ENCODE measurements around the gene RHBDL1.

RHBDL1 gene

DNA sequence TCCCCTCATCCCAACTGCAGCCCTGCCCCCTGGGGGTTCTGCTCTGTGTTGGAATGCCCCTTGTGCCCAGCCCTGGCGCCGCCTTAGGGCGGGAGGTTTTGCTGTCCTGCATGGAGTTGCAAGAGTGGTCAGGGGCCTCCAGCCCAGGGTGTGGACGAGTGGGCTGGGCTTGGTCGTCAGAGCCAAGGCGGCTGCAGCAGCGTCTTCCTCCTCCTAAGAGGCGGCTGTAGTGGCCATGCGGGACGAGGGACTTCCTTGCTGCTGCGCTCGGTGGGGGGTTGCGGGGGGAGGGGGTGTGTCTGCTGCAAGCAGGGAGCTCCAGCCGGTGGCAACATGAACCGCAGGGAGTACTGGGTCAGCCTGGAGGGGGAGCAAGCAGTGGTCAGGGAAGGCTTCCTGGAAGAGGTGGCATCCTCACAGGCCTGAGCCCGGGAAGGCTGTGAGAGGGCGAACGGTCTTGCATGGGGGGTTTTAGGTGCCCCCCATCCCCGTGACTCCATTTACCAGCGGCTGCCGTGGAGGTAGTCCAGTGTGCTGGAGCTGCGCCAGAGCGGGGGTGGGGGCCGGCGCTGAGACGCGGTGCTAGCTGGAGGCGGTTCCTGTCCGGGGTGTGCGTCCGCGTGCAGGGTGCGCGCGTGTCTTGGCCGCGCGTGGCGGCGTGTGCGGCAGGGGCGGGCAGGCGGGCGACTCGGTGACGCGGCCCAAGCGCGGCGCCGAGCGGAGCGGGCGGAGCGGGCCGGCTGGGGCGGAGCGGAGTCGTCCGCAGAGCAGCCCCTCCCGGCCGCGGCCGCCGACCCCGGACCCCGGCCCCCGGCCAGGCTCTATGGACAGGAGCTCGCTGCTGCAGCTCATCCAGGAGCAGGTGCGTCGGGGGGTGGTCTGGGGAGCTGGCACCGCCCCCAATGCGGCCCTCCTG is at the start of gene RHBDL1:
TSS of gene RHBDL1 (plus strand) at position 704 of the 916 bp plus-strand sequence. CDS start at position 824, 120 bp downstream.
- no peak for DNase-seq

DNA sequence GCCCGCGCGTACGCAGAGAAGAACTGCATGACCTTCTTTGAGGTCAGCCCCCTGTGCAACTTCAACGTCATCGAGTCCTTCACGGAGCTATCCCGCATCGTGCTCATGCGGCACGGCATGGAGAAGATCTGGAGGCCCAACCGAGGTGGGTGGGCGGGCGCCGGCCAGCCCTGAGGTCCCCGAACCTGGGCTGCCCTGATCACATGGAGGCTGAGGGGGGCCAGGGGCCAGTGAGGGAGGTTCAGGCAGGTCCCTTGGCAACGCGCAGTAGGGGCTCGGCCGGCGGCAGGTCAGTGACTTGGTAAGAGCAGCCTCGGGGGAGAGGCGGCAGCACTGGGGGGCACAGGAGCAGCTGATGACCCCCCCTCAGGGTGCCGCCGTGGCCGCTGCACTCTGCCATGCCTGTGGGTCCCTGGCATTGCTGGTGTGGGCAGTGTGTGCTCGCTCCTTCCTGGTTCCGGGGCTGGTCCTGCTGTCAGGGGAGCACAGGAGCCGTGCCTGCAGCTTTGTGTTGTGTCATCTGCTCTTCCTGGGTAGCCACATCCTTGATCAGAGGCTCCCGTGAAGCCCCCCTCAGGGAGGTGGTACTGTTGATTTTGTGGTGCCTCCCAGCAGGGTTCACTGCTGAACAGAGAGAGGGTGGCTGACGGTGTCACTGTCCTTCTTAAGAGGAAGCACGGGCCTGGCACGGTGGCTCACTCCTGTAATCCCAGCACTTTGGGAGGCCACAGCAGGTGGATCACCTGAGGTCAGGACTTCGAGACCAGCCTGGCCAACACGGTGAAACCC is 49.3 kb upstream of the RHBDL1 start:
- no peak for DNase-seq

DNA sequence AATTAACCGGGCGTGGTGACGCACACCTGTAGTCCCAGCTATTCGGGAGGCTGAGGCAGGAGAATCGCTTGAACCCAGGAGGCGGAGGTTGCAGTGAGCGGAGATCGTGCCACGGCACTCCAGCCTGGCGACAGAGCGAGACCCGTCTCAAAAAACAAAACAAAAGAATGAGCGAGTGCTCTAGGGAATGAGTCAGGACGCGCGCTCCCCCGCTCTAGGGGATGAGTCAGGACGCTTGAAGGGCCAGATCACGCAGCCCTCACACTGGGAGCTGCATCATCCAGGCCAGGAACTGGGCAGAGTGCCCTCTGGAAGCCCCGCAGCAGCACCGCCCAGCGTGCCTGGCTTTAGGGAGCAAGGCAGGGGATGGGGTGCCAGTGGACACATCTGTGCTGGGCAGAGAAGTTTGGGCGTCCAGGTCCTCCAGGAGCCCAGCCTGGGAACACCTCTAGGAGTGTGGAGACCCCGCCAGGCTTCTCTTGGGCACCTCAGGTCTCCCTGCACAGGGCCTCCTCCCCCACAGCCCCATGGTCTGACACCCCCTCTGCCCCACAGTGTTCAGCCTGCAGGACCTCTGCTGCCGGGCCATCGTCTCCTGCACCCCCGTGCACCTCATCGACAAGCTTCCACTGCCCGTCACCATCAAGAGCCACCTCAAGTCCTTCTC is 48.6 kb upstream of the RHBDL1 start:
- no peak for DNase-seq

DNA sequence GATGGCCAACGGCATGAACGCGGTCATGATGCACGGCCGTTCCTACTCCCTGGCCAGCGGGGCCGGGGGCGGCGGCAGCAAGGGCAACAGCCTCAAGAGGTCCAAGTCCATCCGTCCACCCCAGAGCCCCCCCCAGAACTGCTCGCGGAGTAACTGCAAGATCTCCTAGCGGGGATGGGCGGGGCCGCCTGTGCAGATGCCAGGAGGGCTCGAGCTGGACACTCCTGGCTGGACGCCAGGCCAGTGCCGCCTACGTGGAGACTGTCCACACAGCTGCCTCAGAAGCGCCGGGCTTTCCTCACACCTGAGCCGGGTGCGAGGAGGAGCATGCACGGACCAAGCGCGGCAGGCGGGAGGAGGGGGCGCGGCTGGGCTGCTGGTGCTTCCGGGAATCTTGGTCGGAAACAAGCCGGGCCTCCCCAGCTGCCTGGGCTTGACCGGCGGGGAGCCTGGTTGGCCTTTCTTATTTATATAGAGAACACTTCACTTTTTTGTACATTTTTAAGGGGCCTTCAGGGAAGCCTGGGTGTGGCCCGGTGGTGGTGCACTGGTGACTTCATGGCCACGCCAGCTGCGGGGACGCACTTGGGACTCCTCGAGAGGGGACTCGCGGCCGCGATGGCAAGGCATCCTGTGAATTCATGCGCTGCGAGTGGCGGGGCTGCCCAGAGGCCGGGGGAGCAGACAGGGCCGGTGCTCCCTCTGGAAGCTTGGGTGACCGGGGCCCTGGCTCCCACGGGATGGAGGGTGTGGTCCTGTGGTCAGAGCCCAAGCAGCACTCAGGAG is 47.8 kb upstream of the RHBDL1 start:
- DNase-seq, result no peak

DNA sequence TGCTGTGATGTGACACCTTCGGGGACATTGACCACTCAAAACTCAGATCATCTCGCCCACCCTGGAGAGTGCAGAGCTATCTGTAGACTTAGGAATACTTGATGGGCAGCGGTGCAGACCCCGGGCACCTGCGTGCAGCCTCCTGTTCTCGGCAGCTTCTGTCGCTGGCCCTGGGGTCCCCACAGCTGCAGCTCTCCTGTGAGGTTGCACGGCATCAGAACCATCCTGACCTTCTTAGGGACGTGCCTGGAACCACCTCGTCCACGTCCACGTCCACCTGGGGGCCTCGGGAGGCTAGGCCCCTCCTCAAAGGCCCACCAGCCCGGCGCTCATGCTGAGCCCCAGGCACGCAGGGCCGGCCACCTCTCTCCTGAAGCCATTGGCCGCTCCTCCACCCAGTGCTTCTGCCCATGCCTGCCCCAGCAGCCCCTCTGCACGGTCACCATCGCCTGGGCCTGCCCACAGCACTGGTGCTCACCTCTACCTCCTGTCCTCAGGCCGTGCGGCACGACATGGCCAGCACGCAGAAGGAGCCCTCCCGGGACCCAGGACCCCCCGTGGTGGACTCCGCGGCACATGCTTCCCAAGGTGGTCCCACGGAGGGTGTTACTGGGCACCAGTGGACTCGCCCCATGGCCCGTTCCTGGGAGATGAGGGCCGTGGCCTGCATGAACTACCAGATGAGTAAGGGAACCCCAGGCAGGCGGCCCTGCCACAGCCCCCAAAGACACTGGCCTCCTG is 47.0 kb upstream of the RHBDL1 start:
- DNase-seq, result no peak

DNA sequence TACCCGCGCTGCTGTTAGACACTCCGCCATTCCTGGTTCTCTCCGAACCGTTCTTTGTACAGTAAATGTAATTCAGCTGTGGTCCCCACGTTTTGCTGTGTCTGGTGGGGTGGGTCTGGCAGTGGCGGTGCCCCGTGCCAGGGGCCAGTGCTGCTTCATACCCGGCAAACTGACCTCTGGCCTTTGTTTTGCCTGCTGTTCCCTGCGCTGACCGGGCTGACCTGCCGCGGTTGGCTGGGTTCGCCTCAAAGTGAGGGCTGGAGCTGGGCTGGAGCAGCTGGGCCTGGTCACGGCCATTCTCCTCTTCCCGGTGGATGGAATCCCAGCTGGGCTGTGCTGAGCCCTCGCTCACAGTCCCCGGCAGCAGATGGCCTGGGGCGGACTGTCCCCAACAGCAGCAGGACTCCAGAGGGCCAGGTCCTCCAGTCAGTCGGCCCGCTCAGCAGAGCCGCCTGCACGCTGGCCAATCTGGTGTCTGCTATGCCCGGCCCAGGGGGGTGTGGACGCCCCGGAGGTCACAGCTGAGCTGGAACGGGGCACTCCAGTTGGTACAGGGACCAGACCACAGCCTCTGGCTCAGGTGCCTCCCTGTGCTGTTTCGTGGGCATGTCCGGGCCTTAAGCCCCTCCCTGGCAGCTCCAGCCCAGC is 46.2 kb upstream of the RHBDL1 start:
- DNase-seq, result no peak

DNA sequence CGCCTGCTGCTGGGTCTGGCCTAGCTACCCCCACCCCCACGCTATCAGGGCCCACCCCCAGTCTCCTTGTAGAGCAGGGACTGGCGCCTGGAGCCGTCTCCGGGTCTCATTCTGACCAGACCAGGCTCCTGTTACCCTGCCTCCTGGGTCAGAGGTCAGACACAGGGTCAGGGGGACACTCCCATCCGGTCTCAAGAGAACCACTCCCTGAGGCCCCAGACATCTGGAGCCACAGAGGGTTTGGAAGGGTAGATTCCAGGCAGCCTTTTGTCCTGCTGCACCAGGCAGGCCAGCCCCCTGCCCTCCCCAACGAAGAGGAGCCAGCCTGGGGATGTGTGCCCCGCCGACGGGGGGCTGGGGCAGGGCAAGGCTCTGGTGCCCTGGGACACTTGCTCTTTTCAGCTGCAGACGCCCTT is 45.6 kb upstream of the RHBDL1 start:
- no peak for DNase-seq

DNA sequence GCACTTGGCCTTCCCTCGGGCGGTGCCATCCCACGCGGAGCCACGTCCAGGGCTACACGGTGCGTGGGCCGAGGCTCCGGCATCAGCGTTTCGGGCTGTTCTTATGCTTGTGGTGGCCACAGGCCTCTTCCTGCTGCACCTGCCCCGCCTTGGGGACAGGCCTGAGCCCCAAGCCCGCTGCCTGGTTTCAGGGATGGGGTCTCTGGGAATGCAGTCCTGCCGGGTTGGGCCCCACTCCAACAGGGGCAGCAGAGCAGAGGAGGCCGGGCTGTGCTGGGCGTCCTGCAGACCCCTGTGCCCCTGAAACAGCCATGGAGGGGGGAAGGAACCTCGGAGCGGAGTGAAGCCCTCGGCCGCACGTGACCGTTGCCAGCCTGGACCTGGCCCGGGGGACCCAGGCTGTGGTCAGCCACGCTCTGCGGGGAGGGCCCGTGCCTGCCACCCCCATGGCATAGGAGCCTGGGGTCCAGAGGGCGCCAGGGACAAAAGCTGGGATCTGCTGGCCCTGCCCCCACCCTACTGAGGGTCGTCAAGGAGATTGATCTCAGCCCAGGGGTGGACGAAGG is 45.1 kb upstream of the RHBDL1 start:
- DNase-seq, result no peak

DNA sequence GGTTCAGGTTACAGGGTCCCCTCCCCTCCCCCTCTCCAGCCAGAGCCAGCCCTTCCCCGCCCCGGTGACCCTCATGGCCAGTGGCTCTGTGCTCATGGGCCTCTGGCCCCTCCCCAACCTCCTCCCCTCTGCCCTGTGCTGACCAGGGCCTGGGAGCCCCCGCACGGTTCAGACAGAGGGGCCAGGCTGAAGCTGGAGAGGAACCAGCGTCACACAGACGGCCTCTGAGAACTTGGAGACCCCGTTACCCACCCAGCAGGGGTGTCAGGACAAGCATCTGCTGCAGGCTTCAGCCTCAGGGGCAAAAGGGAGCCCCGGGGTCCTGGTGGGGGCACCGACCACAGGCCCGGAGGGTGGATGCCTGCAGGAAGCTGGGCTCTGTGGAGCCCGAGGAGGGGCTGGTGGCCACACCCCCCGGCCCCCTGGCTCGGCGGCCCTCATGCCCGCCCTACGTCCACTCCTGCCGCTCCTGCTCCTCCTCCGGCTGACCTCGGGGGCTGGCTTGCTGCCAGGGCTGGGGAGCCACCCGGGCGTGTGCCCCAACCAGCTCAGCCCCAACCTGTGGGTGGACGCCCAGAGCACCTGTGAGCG is 44.6 kb upstream of the RHBDL1 start, which contains the start of gene WFIKKN1:
TSS of gene WFIKKN1 (plus strand) at position 171 of the 591 bp plus-strand sequence. CDS start at position 440, 269 bp downstream.
- no peak for DNase-seq

DNA sequence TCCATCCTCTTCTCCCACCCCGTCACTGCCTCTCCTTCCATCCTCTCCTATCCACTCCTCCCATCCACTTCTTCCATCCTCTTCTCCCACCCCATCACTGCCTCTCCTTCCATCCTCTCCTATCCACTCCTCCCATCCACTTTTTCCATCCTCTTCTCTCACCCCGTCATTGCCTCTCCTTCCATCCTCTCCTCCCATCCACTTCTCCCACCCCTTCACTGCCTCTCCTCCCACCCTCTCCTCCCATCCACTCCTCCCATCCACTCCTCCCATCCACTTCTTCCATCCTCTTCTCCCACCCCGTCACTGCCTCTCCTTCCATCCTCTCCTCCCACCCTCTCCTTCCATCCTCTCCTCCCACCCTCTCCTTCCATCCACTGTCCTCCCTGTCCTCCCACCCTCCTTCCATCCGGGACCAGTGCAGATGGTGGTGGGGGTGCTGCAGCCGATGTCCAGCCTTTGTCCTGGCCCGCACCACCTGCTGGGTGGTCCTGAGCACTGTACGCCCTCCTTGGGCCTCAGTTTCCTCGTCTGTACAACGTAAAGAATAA is 43.6 kb upstream of the RHBDL1 start:
- no peak for DNase-seq

DNA sequence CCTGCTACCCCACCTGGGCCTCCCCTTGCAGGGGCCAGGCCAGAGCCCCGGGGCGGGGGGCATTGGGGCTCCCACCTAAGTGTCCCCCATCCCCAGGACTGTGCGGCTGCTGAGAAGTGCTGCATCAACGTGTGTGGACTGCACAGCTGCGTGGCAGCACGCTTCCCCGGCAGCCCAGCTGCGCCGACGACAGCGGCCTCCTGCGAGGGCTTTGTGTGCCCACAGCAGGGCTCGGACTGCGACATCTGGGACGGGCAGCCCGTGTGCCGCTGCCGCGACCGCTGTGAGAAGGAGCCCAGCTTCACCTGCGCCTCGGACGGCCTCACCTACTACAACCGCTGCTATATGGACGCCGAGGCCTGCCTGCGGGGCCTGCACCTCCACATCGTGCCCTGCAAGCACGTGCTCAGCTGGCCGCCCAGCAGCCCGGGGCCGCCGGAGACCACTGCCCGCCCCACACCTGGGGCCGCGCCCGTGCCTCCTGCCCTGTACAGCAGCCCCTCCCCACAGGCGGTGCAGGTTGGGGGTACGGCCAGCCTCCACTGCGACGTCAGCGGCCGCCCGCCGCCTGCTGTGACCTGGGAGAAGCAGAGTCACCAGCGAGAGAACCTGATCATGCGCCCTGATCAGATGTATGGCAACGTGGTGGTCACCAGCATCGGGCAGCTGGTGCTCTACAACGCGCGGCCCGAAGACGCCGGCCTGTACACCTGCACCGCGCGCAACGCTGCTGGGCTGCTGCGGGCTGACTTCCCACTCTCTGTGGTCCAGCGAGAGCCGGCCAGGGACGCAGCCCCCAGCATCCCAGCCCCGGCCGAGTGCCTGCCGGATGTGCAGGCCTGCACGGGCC is 42.8 kb upstream of the RHBDL1 start:
- DNase-seq, result no peak

DNA sequence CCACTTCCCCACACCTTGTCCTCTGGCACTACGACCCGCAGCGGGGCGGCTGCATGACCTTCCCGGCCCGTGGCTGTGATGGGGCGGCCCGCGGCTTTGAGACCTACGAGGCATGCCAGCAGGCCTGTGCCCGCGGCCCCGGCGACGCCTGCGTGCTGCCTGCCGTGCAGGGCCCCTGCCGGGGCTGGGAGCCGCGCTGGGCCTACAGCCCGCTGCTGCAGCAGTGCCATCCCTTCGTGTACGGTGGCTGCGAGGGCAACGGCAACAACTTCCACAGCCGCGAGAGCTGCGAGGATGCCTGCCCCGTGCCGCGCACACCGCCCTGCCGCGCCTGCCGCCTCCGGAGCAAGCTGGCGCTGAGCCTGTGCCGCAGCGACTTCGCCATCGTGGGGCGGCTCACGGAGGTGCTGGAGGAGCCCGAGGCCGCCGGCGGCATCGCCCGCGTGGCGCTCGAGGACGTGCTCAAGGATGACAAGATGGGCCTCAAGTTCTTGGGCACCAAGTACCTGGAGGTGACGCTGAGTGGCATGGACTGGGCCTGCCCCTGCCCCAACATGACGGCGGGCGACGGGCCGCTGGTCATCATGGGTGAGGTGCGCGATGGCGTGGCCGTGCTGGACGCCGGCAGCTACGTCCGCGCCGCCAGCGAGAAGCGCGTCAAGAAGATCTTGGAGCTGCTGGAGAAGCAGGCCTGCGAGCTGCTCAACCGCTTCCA is 42.0 kb upstream of the RHBDL1 start:
- DNase-seq, result no peak

DNA sequence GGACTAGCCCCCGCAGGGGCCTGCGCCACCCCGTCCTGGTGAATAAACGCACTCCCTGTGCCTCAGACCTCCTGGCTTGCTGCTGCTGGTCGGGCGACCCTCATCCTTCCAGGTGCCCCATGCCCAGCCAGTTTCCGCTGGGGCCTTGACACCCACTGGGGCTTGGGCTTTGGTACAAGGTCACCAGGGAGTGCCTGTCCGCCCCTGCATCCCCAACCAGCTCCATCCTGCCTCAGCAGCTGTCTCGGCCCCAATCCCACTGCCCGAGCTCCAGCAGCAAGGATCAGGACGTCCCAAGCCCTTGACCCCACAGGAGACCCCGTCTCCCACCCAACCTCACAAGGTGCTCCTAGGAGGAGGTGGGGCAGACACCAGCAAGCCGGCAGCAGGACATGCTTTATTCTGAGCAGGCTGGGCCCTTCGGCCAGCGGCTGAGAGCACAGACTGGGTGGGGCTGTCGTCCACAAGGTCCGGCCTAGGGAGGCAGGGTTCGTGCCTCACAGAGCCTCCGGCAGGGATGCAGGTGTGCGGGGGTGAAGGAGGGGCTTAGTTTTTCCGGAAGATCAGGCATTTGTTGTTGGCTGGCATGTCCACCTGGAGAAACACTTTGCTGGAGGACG is 41.3 kb upstream of the RHBDL1 start:
- DNase-seq, result no peak

DNA sequence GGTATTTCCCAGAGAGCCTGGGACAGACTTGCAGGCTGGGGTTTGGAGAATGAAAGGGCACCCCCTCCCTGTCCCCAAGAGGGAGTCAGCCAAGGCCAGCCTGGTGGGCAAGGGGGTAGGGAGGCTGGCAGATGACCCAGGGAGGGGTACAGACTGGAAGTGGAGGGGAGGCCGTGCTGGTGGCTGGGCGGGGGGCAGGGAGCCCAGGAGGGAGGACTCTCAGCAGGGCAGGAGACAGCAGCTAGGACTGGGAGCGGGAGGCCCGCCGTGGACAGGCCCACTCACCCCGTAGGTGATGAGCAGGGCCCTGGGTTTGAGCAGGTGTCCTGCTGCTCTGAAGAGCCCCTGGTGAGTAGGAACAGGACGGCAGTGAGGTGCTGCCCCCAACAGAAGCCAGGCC is 40.5 kb upstream of the RHBDL1 start:
- DNase-seq, result no peak

DNA sequence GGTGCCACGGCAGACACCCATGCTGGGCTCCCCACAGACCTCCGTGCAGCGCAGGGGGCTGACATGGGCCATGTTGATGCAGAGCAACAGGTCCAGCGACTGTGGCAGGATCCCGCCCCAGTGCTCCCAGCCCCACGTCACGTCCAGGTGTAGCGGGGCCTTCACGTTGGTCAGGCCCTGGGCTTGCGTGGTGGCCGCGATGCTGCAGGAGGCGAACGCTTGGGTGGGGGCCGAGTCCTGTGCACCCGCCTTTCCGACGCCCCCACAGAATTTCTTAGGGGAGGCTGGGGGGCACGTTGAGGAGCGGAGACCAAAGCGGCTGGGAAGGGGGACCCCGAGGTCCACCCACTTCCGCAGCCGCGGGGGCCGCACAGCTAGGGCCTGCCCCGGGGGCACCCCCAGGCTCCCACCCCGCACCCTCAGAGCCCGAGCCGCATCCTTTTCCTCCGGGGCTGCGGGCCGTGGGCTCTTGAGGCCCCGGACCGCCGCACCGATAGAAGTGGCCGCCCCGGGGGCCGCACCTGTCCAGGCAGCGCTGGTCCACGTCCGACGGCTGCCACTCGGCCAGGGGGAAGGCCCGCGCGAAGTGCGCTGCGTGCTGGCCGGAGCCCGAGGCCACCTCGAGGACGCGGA is 39.8 kb upstream of the RHBDL1 start:
- no peak for DNase-seq

DNA sequence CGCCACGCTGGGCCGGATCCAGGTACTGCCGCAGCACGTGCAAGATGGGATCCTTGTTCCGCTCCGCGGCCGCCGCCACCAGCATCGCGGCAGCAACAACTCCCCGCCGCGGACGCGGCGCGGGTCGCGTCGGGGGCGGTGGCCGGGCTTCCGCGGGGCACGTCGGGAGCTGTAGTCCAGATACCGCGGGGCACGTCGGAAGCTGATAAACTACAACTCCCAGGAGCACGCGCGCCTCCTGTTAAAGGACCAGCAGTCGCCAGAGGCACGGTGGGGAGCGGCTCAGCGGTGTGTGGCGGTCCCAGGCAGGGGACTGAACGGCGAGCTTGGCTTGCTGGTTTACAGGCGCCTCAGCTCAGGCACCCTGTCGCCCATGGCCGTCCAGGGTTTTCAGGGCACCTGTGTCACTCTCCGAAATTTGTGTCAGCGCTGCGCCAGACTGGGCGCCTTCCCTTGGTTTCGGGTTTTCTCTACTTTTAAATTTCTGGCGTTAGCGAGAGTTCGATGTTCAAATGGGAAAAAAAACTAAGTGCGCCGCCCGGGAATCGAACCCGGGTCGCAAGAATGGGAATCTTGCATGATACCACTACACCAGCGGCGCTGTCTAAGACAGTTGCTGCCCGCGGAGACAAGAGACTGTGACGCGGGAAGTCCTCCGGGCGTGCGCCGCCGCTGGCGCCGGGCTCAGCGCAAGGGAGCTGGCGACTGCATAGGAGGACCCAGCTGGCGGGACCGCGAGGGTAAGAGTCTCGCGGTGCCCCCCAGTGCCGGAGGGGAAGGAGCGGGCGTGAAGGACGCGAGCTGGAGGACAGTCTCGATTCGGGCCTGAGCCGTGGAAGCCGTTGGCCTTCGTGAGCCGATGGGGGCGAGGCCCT is 39.0 kb upstream of the RHBDL1 start, which contains the start of gene METTL26:
TSS of gene METTL26 (minus strand) at position 100 of the 875 bp plus-strand sequence. CDS start at position 85, 15 bp downstream.
- peak; percentile 96 for DNase-seq

Measured in CD4-positive, alpha-beta T cell treated with Interleukin-17A for 4 hours (primary cell).